HCT116 (cell line): ENCODE data around the gene FURIN. TPM values are rescaled to one million over a fixed set of nuclear protein-coding genes. Genes with fewer than 3 reads are reported as not detected.

Experiments used
- ATAC-seq: fragments of 200-7000 bp; cut with Tn5 transposase; 2 replicates; pipeline ENCODE4 v1.9.1; 2020; ENCODE audit warnings: mild to moderate bottlenecking, moderate library complexity
- BruUV-seq: library from RNA; stranded (reverse); fragments of 400-500 nt; replicated peaks from 2 replicates; lab custom pipeline; 2021; lab: Mats Ljungman, UMichigan
- CTCF ChIA-PET: fragments of 300-600 bp; sonication (Branson Sonifier 250); formaldehyde crosslinking; loops from one replicate; lab custom pipeline; 2021; ENCODE audit warnings: antibody characterized with exemption; lab: Charles Lee
- POLR2A ChIA-PET: fragments of 300-600, 350-600 bp; sonication (Branson Sonifier 250); formaldehyde crosslinking; loops from one replicate; lab custom pipeline; 2021; ENCODE audit warnings: antibody characterized with exemption; lab: Charles Lee
- RAD21 ChIA-PET, 2 experiments: fragments of 300-600 bp; sonication (Branson Sonifier 250); formaldehyde crosslinking; loops; one replicate each; lab custom pipeline; 2023; ENCODE audit warnings: low total read pairs in 2 of 2; ENCODE audit not compliant: uncharacterized antibody in 2 of 2, unreplicated experiment in 2 of 2, low non-redundant PET in 1 of 2; lab: Charles Lee
- DNase-seq: peaks from one replicate; pipeline ENCODE4 v3.0.0-alpha.2; 2010; ENCODE audit warnings: low read depth, low spot score
- H2AFZ ChIP-seq: fragments of 200-600 bp; shearing (Covaris generic), sonication (generic); 2 replicates; pipeline ENCODE4 v1.6.1; 2017; ENCODE audit warnings: low read depth, mixed run types, mixed read lengths, antibody characterized with exemption, low read length; ENCODE audit not compliant: poor library complexity, severe bottlenecking
- H3K27ac ChIP-seq: 2 replicates; pipeline ENCODE4 v1.5.1; 2012; ENCODE audit warnings: low read depth, low read length
- H3K27me3 ChIP-seq: fragments of 200-600 bp; sonication (generic); 2 replicates; pipeline ENCODE4 v1.6.1; 2016; ENCODE audit warnings: mixed run types, low read length, mixed read lengths; ENCODE audit not compliant: insufficient read depth
- H3K36me3 ChIP-seq, 2 experiments: fragments of 200-500 bp in 1 of 2; fragments of 200-600 bp in 1 of 2; sonication (Bioruptor generic) in 1 of 2; sonication (generic) in 1 of 2; 2 replicates each; pipeline versions ENCODE4 v1.5.1 to v1.6.1; 2014 to 2016; ENCODE audit warnings: low read length in 2 of 2, inconsistent platforms in 1 of 2, mixed read lengths in 1 of 2, mixed run types in 1 of 2; ENCODE audit not compliant: insufficient read depth in 2 of 2, control insufficient read depth in 1 of 2
- H3K4me1 ChIP-seq, 2 experiments: fragments of 200-600 bp in 1 of 2; sonication (generic) in 1 of 2; 2 replicates each; pipeline versions ENCODE4 v1.5.1 to v1.6.1; 2012 to 2017; ENCODE audit warnings: low read length in 2 of 2, inconsistent platforms in 1 of 2, mild to moderate bottlenecking in 1 of 2, mixed read lengths in 1 of 2, mixed run types in 1 of 2, moderate library complexity in 1 of 2; ENCODE audit not compliant: insufficient read depth in 2 of 2, control insufficient read depth in 1 of 2
- H3K4me2 ChIP-seq: fragments of 200-600 bp; sonication (generic); 2 replicates; pipeline ENCODE4 v1.6.1; 2017; ENCODE audit warnings: mixed run types, low read length, mixed read lengths
- H3K4me3 ChIP-seq, 2 experiments: fragments of 200-600 bp in 1 of 2; sonication (generic) in 1 of 2; replicated peaks in 1 of 2; 2 replicates each; pipeline ENCODE4 v1.5.1; 2011 to 2016; ENCODE audit warnings: low read length in 2 of 2, control low read depth in 1 of 2, low read depth in 1 of 2, mild to moderate bottlenecking in 1 of 2, mixed read lengths in 1 of 2, mixed run types in 1 of 2
- H3K79me2 ChIP-seq: fragments of 200-600 bp; sonication (generic); 2 replicates; pipeline ENCODE4 v1.6.1; 2017; ENCODE audit warnings: mild to moderate bottlenecking, mixed run types, low read length, moderate library complexity, mixed read lengths; ENCODE audit not compliant: insufficient read depth
- H3K9ac ChIP-seq: fragments of 200-600 bp; sonication (generic); 2 replicates; pipeline ENCODE4 v1.6.1; 2016; ENCODE audit warnings: low read length, mixed read lengths
- H3K9me2 ChIP-seq: fragments of 200-600 bp; sonication (generic), shearing (Covaris generic); 2 replicates; pipeline ENCODE4 v1.6.1; 2017; ENCODE audit warnings: mixed run types, mild to moderate bottlenecking, moderate library complexity; ENCODE audit not compliant: insufficient read depth
- H3K9me3 ChIP-seq, 2 experiments: fragments of 200-500 bp in 1 of 2; fragments of 200-600 bp in 1 of 2; sonication (Bioruptor generic) in 1 of 2; sonication (generic) in 1 of 2; 2 replicates each; pipeline ENCODE4 v1.6.1; 2014 to 2017; ENCODE audit warnings: low read length in 2 of 2, mixed read lengths in 2 of 2, inconsistent platforms in 1 of 2, low read depth in 1 of 2, mild to moderate bottlenecking in 1 of 2, mixed run types in 1 of 2, moderate library complexity in 1 of 2; ENCODE audit not compliant: control insufficient read depth in 1 of 2, insufficient read depth in 1 of 2
- H4K20me1 ChIP-seq: fragments of 200-600 bp; sonication (generic), shearing (Covaris generic); 2 replicates; pipeline ENCODE4 v1.6.1; 2017; ENCODE audit warnings: mixed run types, mild to moderate bottlenecking, moderate library complexity; ENCODE audit not compliant: insufficient read depth
- ATF3 ChIP-seq: IDR thresholded peaks from 2 replicates; pipeline ENCODE4 v1.6.1; 2012
- CTCF ChIP-seq, 3 experiments: fragments of 200-600 bp in 1 of 3; sonication (generic) in 1 of 3; IDR thresholded peaks in 2 of 3; conservative IDR thresholded peaks in 1 of 3; 2 replicates each; pipeline ENCODE4 v1.5.1; 2012 to 2017; ENCODE audit warnings: low read depth in 2 of 3, low read length in 2 of 3, antibody characterized with exemption in 1 of 3, borderline replicate concordance in 1 of 3, control low read depth in 1 of 3, mild to moderate bottlenecking in 1 of 3, mixed read lengths in 1 of 3, mixed run types in 1 of 3, moderate library complexity in 1 of 3; ENCODE audit not compliant: insufficient read depth in 1 of 3
- EZH2 ChIP-seq: fragments of 200-600 bp; sonication (generic); IDR thresholded peaks from 2 replicates; pipeline ENCODE4 v1.6.1; 2017; ENCODE audit warnings: antibody characterized with exemption, mixed run types
- FOSL1 ChIP-seq: IDR thresholded peaks from 2 replicates; pipeline ENCODE4 v1.6.1; 2012; ENCODE audit warnings: low read depth
- MAX ChIP-seq: IDR thresholded peaks from 2 replicates; pipeline ENCODE4 v1.6.1; 2012
- RAD21 ChIP-seq: IDR thresholded peaks from 2 replicates; pipeline ENCODE4 v1.6.1; 2012; ENCODE audit warnings: low read depth, mild to moderate bottlenecking
- TCF7L2 ChIP-seq: IDR thresholded peaks from 2 replicates; pipeline ENCODE4 v1.7.0; 2011; ENCODE audit warnings: borderline replicate concordance, inconsistent platforms; ENCODE audit not compliant: insufficient read depth, insufficient read length; ENCODE audit errors: extremely low read depth
- YY1 ChIP-seq: IDR thresholded peaks from 2 replicates; pipeline ENCODE4 v1.6.1; 2011; ENCODE audit warnings: low read length, low read depth, moderate library complexity, mild to moderate bottlenecking; ENCODE audit not compliant: insufficient replicate concordance; ENCODE audit errors: extremely low read depth
- ZFX ChIP-seq: fragments of 450-650 bp; IDR thresholded peaks from 2 replicates; pipeline ENCODE4 v1.6.1; 2017
- intact Hi-C: fragments of 100-400 bp; cut with micrococcal nuclease; formaldehyde crosslinking; loops from 2 replicates; pipeline ENCODE4 v1.10.0; 2022
- total RNA-seq: library from RNA; stranded (reverse); gene quantifications from one replicate; pipeline ENCODE4 v1.2.1, GENCODE V29; 2021; ENCODE audit not compliant: unreplicated experiment

The FURIN gene
- total RNA-seq, 1 experiment from 2014 or later, result 42.0 TPM

- TF ChIP-seq CTCF (IDR thresholded peaks at IDR 0.05 in 2 of 3, conservative IDR thresholded peaks at IDR 0.05 in 1 of 3; ENCODE audit: borderline replicate concordance in 1 of 3, insufficient read depth in 1 of 3, low read depth in 2 of 3, low read length in 2 of 3), result peak; percentile 55 to 70 (median 65); a peak in 5 of 6 replicates
- no peak for TF ChIP-seq FOSL1
These were observed 25.0 kb downstream of the FURIN start (continued) for GRCh38 chr15:90893175-90894090.

- H3K4me2 ChIP-seq, result no peak overlapping the region
- no peak for TF ChIP-seq YY1
- no peak for TF ChIP-seq EZH2
- TF ChIP-seq TCF7L2, result no peak
- TF ChIP-seq CTCF (IDR thresholded peaks at IDR 0.05 in 2 of 3, conservative IDR thresholded peaks at IDR 0.05 in 1 of 3; ENCODE audit: borderline replicate concordance in 1 of 3, insufficient read depth in 1 of 3, low read depth in 2 of 3, low read length in 2 of 3), result 0 out of 6 replicates have a peak, but pooled peaks of 1 of the 3 experiments have one; percentile 25
- TF ChIP-seq MAX, result no peak
- no peak for TF ChIP-seq ZFX
- TF ChIP-seq RAD21, result no peak; the same call in 1 of the 2 replicates
- no peak for TF ChIP-seq ATF3
- TF ChIP-seq, all 23 proteins: peak for 1
- H3K27me3 ChIP-seq, result no peaks in the 10 kb centered on the region
- POLR2A ChIA-PET, result interaction anchor here (0.7 kb wide), 1 partner anchor 738 kb away, joined by 3 read pairs; no protein-coding TSS in a partner anchor
- no peaks in the 10 kb centered on the region for H3K9me2 ChIP-seq
- no peak overlapping the region for H3K27ac ChIP-seq
- no peak overlapping the region for H2AFZ ChIP-seq
- no peaks in the 10 kb centered on the region for H3K36me3 ChIP-seq
- RAD21 ChIA-PET, result no interaction called here
- ATAC-seq, result no peak; the same call in 1 of the 2 replicates
- intact Hi-C loops, result no loop called here
- H3K79me2 ChIP-seq, result no peaks in the 10 kb centered on the region
- peaks cover 0 to 15% of the 10 kb centered on the region in 2 experiments; a peak in 2 of 4 replicates for H3K4me1 ChIP-seq
- H3K9ac ChIP-seq, result no peak overlapping the region
- BruUV-seq, result no TSS peak
- H4K20me1 ChIP-seq, result no peaks in the 10 kb centered on the region
- no peaks in the 10 kb centered on the region for H3K9me3 ChIP-seq
- CTCF ChIA-PET, result interaction anchor here (1.4 to 1.9 kb wide), 2 partner anchors 36 to 39 kb away, joined by 5 to 6 read pairs; partner anchors contain the start of genes HDDC3 and UNC45A
- no peak for DNase-seq
- H3K4me3 ChIP-seq, result no peak overlapping the region
These were observed 27.3 kb downstream of the FURIN start for GRCh38 chr15:90895571-90896117.
